ENCODE data around the gene UMPS. TPM values are rescaled to one million over a fixed set of nuclear protein-coding genes. Genes with fewer than 3 reads are reported as not detected.

Gene UMPS
- 10 to 100 TPM; 88.6 to 94.0 TPM for total RNA-seq

GRCh38 chr3:124730129-124730940 lies at the start of gene UMPS:
UMPS (plus strand) TSS chr3:124730452; CDS start chr3:124730472, 20 bp downstream.
- DNase-seq, result peak; percentile 94
- Mint-ChIP-seq H3K4me1 (peaks cover 30% of the 10 kb centered on the region), H3K9me3 (no peaks in the 10 kb centered on the region), H3K27me3 (peaks cover 21% of the 10 kb centered on the region), H3K4me3 (peak within 1 kb of the TSS; percentile 100), H3K27ac (peak within 1 kb of the TSS; percentile 100), H3K36me3 (peaks cover 21% of the 10 kb centered on the region)

- no peak overlapping the region for H3K27ac Mint-ChIP-seq
- H3K9me3 Mint-ChIP-seq, result no peaks in the 10 kb centered on the region
- no peak for DNase-seq
- no peaks in the 10 kb centered on the region for H3K36me3 Mint-ChIP-seq
- peaks cover 10% of the 10 kb centered on the region for H3K27me3 Mint-ChIP-seq
- no peak overlapping the region for H3K4me3 Mint-ChIP-seq
- peaks cover 4% of the 10 kb centered on the region for H3K4me1 Mint-ChIP-seq
Measured at GRCh38 chr3:124680521-124680920, 49.7 kb upstream of the UMPS start.

- peaks cover 6% of the 10 kb centered on the region for H3K4me1 Mint-ChIP-seq
- DNase-seq, result no peak
- H3K27ac Mint-ChIP-seq, result no peak overlapping the region
- H3K9me3 Mint-ChIP-seq, result no peaks in the 10 kb centered on the region
- H3K27me3 Mint-ChIP-seq, result peaks cover 20% of the 10 kb centered on the region
- H3K4me3 Mint-ChIP-seq, result no peak overlapping the region
- no peaks in the 10 kb centered on the region for H3K36me3 Mint-ChIP-seq
Measured at GRCh38 chr3:124682263-124682662, 48.0 kb upstream of the UMPS start.

GRCh38 chr3:124684459-124684858 lies 45.8 kb upstream of the UMPS start:
- H3K4me1 Mint-ChIP-seq, result peaks cover 13% of the 10 kb centered on the region
- H3K4me3 Mint-ChIP-seq, result no peak overlapping the region
- H3K27ac Mint-ChIP-seq, result no peak overlapping the region
- H3K36me3 Mint-ChIP-seq, result no peaks in the 10 kb centered on the region
- no peaks in the 10 kb centered on the region for H3K9me3 Mint-ChIP-seq
- peaks cover 34% of the 10 kb centered on the region for H3K27me3 Mint-ChIP-seq
- no peak for DNase-seq

- no peaks in the 10 kb centered on the region for H3K9me3 Mint-ChIP-seq
- no peak overlapping the region for H3K4me3 Mint-ChIP-seq
- H3K27me3 Mint-ChIP-seq, result peaks cover 34% of the 10 kb centered on the region
- no peak overlapping the region for H3K27ac Mint-ChIP-seq
- peaks cover 13% of the 10 kb centered on the region for H3K4me1 Mint-ChIP-seq
- no peak for DNase-seq
- H3K36me3 Mint-ChIP-seq, result no peaks in the 10 kb centered on the region
Measured at GRCh38 chr3:124685067-124685466, 45.2 kb upstream of the UMPS start.

- Mint-ChIP-seq H3K27ac (no peak overlapping the region), H3K4me1 (peaks cover 13% of the 10 kb centered on the region), H3K27me3 (peaks cover 34% of the 10 kb centered on the region), H3K9me3 (no peaks in the 10 kb centered on the region), H3K36me3 (no peaks in the 10 kb centered on the region), H3K4me3 (no peak overlapping the region)
- DNase-seq, result no peak
Measured at GRCh38 chr3:124685481-124685880, 44.8 kb upstream of the UMPS start.

- no peak overlapping the region for H3K4me3 Mint-ChIP-seq
- H3K27me3 Mint-ChIP-seq, result peaks cover 34% of the 10 kb centered on the region
- no peaks in the 10 kb centered on the region for H3K9me3 Mint-ChIP-seq
- H3K4me1 Mint-ChIP-seq, result peaks cover 13% of the 10 kb centered on the region
- H3K27ac Mint-ChIP-seq, result no peak overlapping the region
- no peaks in the 10 kb centered on the region for H3K36me3 Mint-ChIP-seq
- no peak for DNase-seq
Measured at GRCh38 chr3:124686028-124686670, 44.1 kb upstream of the UMPS start.

- H3K36me3 Mint-ChIP-seq, result no peaks in the 10 kb centered on the region
- no peaks in the 10 kb centered on the region for H3K9me3 Mint-ChIP-seq
- peak; percentile 66 for DNase-seq
- peaks cover 11% of the 10 kb centered on the region for H3K4me1 Mint-ChIP-seq
- no peak overlapping the region for H3K4me3 Mint-ChIP-seq
- peaks cover 29% of the 10 kb centered on the region for H3K27me3 Mint-ChIP-seq
- H3K27ac Mint-ChIP-seq, result no peak overlapping the region
Measured at GRCh38 chr3:124688581-124689454, 41.4 kb upstream of the UMPS start.

GRCh38 chr3:124691599-124691998 lies 38.7 kb upstream of the UMPS start:
- Mint-ChIP-seq H3K27me3 (peaks cover 21% of the 10 kb centered on the region), H3K36me3 (no peaks in the 10 kb centered on the region), H3K27ac (no peak overlapping the region), H3K4me3 (no peak overlapping the region), H3K9me3 (no peaks in the 10 kb centered on the region), H3K4me1 (peaks cover 7% of the 10 kb centered on the region)
- DNase-seq, result no peak

- H3K36me3 Mint-ChIP-seq, result no peaks in the 10 kb centered on the region
Measured at GRCh38 chr3:124694486-124694885, 35.8 kb upstream of the UMPS start.

GRCh38 chr3:124695369-124695768 lies 34.9 kb upstream of the UMPS start:
- H3K36me3 Mint-ChIP-seq, result no peaks in the 10 kb centered on the region
- H3K4me3 Mint-ChIP-seq, result no peak overlapping the region
- no peak for DNase-seq
- H3K9me3 Mint-ChIP-seq, result no peaks in the 10 kb centered on the region
- no peak overlapping the region for H3K27ac Mint-ChIP-seq
- H3K4me1 Mint-ChIP-seq, result no peaks in the 10 kb centered on the region
- peaks cover 11% of the 10 kb centered on the region for H3K27me3 Mint-ChIP-seq

More at GRCh38 chr3:124694486-124694885, 35.8 kb upstream of the UMPS start:
- no peak for DNase-seq
- Mint-ChIP-seq H3K4me1 (no peaks in the 10 kb centered on the region), H3K27ac (no peak overlapping the region), H3K4me3 (no peak overlapping the region), H3K9me3 (no peaks in the 10 kb centered on the region), H3K27me3 (peaks cover 7% of the 10 kb centered on the region)

- Mint-ChIP-seq H3K9me3 (no peaks in the 10 kb centered on the region), H3K36me3 (no peaks in the 10 kb centered on the region), H3K27ac (no peak overlapping the region), H3K4me1 (no peaks in the 10 kb centered on the region), H3K27me3 (peaks cover 15% of the 10 kb centered on the region), H3K4me3 (no peak overlapping the region)
- DNase-seq, result no peak
Measured at GRCh38 chr3:124696006-124696405, 34.2 kb upstream of the UMPS start.

- no peak overlapping the region for H3K27ac Mint-ChIP-seq
Measured at GRCh38 chr3:124697302-124697701, 33.0 kb upstream of the UMPS start.

GRCh38 chr3:124698030-124698770 lies 32.1 kb upstream of the UMPS start:
- no peak for DNase-seq
- Mint-ChIP-seq H3K27me3 (peaks cover 15% of the 10 kb centered on the region), H3K36me3 (no peaks in the 10 kb centered on the region), H3K27ac (no peak overlapping the region), H3K4me1 (no peaks in the 10 kb centered on the region), H3K4me3 (no peak overlapping the region), H3K9me3 (no peaks in the 10 kb centered on the region)

More at GRCh38 chr3:124697302-124697701, 33.0 kb upstream of the UMPS start:
- no peak for DNase-seq
- no peaks in the 10 kb centered on the region for H3K36me3 Mint-ChIP-seq
- no peaks in the 10 kb centered on the region for H3K9me3 Mint-ChIP-seq
- H3K27me3 Mint-ChIP-seq, result peaks cover 15% of the 10 kb centered on the region
- no peak overlapping the region for H3K4me3 Mint-ChIP-seq
- H3K4me1 Mint-ChIP-seq, result no peaks in the 10 kb centered on the region
